Thyroid gland (tissue), 4 donors: ENCODE data around the gene SAMD3.

Source experiments
- CTCF ChIP-seq, 6 experiments: fragments of 200-600 bp in 3 of 6; fragments of 450-650 bp in 3 of 6; sonication (generic) in 3 of 6; IDR thresholded peaks; one replicate each; pipeline ENCODE4 v1.5.1; 2016 to 2019; ENCODE audit warnings: antibody characterized with exemption in 6 of 6, mild to moderate bottlenecking in 2 of 6, inconsistent platforms in 1 of 6, moderate library complexity in 1 of 6
- POLR2A ChIP-seq, 2 donors: fragments of 450-650 bp; IDR thresholded peaks; one replicate each; pipeline ENCODE4 v1.6.1; 2017; ENCODE audit warnings: antibody characterized with exemption in 2 of 2, mild to moderate bottlenecking in 2 of 2, moderate library complexity in 1 of 2

GRCh38 chr6:130212215-130212874 lies 10.4 kb downstream of the SAMD3 start:
- TF ChIP-seq CTCF (IDR thresholded peaks at IDR 0.05) (no peak), POLR2A (IDR thresholded peaks at IDR 0.05) (no peak)
